ENCODE data around the gene EPB42.
A peak's percentile ranks its signal among the peaks of the same experiment; 100 is the strongest.
"Not testable (repeated sequence)": the region's sequence is repeated elsewhere in the genome, so short reads cannot be mapped to it uniquely, and the experiment has no call there.

EPB42 gene

DNA sequence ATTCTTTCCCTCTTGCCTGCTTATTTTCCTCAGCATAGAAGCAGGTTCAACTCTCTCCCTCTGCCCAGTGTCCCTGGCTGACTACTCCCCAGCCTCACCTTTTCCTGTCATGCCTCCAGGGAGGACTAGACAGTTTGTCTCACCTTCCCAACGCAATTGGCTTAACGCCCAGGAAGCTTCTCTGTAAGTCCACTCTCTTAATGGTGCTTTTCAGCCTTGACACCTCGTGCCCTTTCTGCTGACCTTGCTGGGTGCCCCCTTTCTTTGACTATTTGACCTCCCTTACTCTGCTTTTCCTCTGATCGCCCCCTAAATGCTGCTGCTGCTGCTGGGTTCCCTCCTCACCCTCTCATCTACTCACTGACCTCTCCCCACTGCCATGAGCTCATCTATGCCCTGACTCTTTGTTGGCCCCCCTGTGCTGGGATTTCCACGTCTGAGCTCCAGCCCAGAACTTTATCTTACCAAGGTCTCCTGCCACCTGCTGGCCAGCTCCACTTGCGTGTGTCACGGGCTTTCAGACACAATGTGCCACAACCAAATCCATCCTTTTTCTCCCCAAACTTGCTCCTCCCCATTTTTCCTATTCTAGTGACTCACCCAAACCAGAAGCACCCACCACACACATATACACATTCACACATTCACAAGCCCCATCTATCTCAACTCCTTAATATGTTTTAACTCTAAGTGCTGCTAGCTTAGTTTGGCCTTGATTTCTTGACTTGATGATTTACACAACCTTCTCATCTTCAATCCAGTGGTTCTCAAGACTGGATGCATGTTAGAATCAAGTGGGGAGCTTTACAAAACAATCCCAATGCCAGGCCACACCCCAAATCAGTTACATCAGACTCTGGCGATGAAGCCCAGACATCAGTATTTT is 16.6 kb downstream of the EPB42 start:
- Histone ChIP-seq H3K27me3 (replicated peaks; ENCODE audit: control insufficient read depth, insufficient read depth, low read length) (no peaks in the 10 kb centered on the region; the same call in 1 of the 2 replicates), H3K4me3 (replicated peaks; ENCODE audit: low read depth, low read length) (no peak overlapping the region), H3K36me3 (ENCODE audit: control insufficient read depth, insufficient read depth, low read length) (no peaks in the 10 kb centered on the region)
- no peak for DNase-seq (ENCODE audit: extremely low read depth, insufficient read length)
- peak; percentile 82 for TF ChIP-seq CTCF (IDR thresholded peaks at IDR 0.05; ENCODE audit: insufficient read depth, low read length, poor library complexity, severe bottlenecking)

DNA sequence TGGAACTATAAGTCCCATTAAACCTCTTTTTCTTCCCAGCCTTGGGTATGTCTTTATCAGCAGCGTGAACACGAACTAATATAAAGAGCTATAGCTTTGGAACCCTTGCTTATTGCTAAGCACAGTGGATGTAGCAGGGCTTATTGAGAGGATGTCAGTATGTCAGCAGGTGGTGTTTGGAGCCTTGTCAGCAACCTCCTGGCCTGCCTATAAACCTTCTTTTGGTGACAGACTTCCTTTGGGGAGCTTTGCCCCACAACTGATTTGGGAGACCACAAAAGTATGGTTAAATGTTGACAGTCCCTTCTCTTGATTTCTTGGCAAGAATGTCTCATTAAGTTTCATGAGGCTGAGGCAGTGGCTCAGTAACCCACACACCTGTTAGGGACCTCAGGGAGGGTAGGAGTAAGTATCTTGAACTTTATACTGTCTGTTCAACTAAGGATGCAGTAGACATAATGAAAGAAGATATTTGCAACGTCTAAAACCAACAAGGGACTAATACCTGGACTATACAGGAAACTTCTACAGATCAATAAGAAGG is 20.8 kb downstream of the EPB42 start:
- no peak for DNase-seq (ENCODE audit: extremely low read depth, insufficient read length)
- peaks cover 4% of the 10 kb centered on the region for H3K36me3 ChIP-seq (ENCODE audit: control insufficient read depth, insufficient read depth, low read length)
- no peak for TF ChIP-seq CTCF (IDR thresholded peaks at IDR 0.05; ENCODE audit: insufficient read depth, low read length, poor library complexity, severe bottlenecking)
- H3K4me3 ChIP-seq (replicated peaks; ENCODE audit: low read depth, low read length), result no peak overlapping the region
- H3K27me3 ChIP-seq (replicated peaks; ENCODE audit: control insufficient read depth, insufficient read depth, low read length), result no peaks in the 10 kb centered on the region

- no peak overlapping the region for H3K4me3 ChIP-seq (replicated peaks; ENCODE audit: low read depth, low read length)
- peaks cover 4% of the 10 kb centered on the region for H3K36me3 ChIP-seq (ENCODE audit: control insufficient read depth, insufficient read depth, low read length)
- no peak for DNase-seq (ENCODE audit: extremely low read depth, insufficient read length)
- no peaks in the 10 kb centered on the region for H3K27me3 ChIP-seq (replicated peaks; ENCODE audit: control insufficient read depth, insufficient read depth, low read length)
- TF ChIP-seq CTCF (IDR thresholded peaks at IDR 0.05; ENCODE audit: insufficient read depth, low read length, poor library complexity, severe bottlenecking), result no peak
These were observed 21.8 kb downstream of the EPB42 start for GRCh38 chr15:43198992-43199391.

DNA sequence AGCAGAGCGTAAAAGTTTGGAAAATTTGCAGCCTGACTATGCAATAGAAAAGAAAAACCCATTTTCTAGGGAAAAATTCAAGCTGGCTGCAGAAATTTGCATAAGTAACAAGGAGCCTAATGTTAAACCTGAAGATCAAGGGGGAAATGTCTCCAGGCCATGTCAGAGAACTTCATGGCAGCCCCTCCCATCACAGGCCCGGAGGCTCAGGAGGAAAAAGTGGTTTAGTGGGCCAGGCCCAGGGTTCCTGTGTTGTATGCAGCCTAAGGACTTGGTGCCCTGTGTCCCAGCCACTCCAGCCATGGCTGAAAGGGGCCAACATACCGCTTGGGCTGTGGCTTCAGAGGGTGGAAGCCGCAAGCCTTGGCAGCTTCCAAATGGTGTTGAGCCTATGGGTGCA is 22.3 kb downstream of the EPB42 start:
- H3K36me3 ChIP-seq (ENCODE audit: control insufficient read depth, insufficient read depth, low read length); DNase-seq (ENCODE audit: extremely low read depth, insufficient read length); H3K4me3 ChIP-seq (replicated peaks; ENCODE audit: low read depth, low read length); H3K27me3 ChIP-seq (replicated peaks; ENCODE audit: control insufficient read depth, insufficient read depth, low read length): not testable (repeated sequence)

GRCh38 chr15:43197773-43198172 is 23.0 kb downstream of the EPB42 start:
- not testable (repeated sequence) for H3K27me3 ChIP-seq (replicated peaks; ENCODE audit: control insufficient read depth, insufficient read depth, low read length); H3K4me3 ChIP-seq (replicated peaks; ENCODE audit: low read depth, low read length); H3K36me3 ChIP-seq (ENCODE audit: control insufficient read depth, insufficient read depth, low read length); DNase-seq (ENCODE audit: extremely low read depth, insufficient read length)

GRCh38 chr15:43196760-43197548 is 23.9 kb downstream of the EPB42 start:
- no peak for DNase-seq (ENCODE audit: extremely low read depth, insufficient read length)
- no peaks in the 10 kb centered on the region for H3K27me3 ChIP-seq (replicated peaks; ENCODE audit: control insufficient read depth, insufficient read depth, low read length)
- no peak for TF ChIP-seq CTCF (IDR thresholded peaks at IDR 0.05; ENCODE audit: insufficient read depth, low read length, poor library complexity, severe bottlenecking)
- no peak overlapping the region for H3K4me3 ChIP-seq (replicated peaks; ENCODE audit: low read depth, low read length)
- H3K36me3 ChIP-seq (ENCODE audit: control insufficient read depth, insufficient read depth, low read length), result peaks cover 6% of the 10 kb centered on the region

Measured in GM06990 (cell line).